A549 treated with dexamethasone at 1 μM for 4 hours (cell line): ENCODE data around the gene MPV17L. TPM values are rescaled to one million over a fixed set of nuclear protein-coding genes. Genes with fewer than 3 reads are reported as not detected.

Source experiments
- total RNA-seq: library from RNA; stranded (reverse); fragments of 200-300 nt; extraction: Qiagen RNA extraction; gene quantifications from 5 replicates; pipeline ENCODE4 v1.2.3, GENCODE V29; 2022

MPV17L gene
- 4.2 to 6.7 TPM (median 6.1 TPM) in 5 replicates for total RNA-seq

GRCh38 chr16:15395631-15396508, at the start of gene MPV17L:
Gene MPV17L, plus strand, starts transcription at chr16:15395754. Its CDS starts 144 bp downstream, at chr16:15395898.

GRCh38 chr16:15378194-15378593, 17.4 kb upstream of the MPV17L start, which contains the start of gene NPIPA5:
Gene NPIPA5, minus strand, starts transcription at chr16:15378294. Its CDS starts 0 bp downstream, at chr16:15378294.

GRCh38 chr16:15434425-15435215, 39.1 kb downstream of the MPV17L start, which contains the start of gene BMERB1:
Gene BMERB1, plus strand, starts transcription at chr16:15434588. Its CDS starts 66 bp downstream, at chr16:15434654.

Other genes with a start within 250 kb of the MPV17L start
- 3.8 to 5.0 TPM (median 4.6 TPM) in 4 of 5 replicates, not detected in the other for gene NPIPA5, start 17.5 kb upstream of the MPV17L start, total RNA-seq
- gene BMERB1, start 38.8 kb downstream of the MPV17L start, total RNA-seq: 74.5 to 87.6 TPM (median 79.9 TPM) in 5 replicates
- 6.9 to 14.3 TPM (median 11.0 TPM) in 5 replicates for gene MARF1, start 247.4 kb downstream of the MPV17L start, total RNA-seq